ENCODE measurements around the gene FBN3.
"Not testable (repeated sequence)": the region's sequence is repeated elsewhere in the genome, so short reads cannot be mapped to it uniquely, and the experiment has no call there.

The FBN3 gene

GRCh38 chr19:8030960-8031359 lies 118.4 kb downstream of the FBN3 start:
- Histone ChIP-seq H3K27me3 (replicated peaks) (no peaks in the 10 kb centered on the region), H3K27ac (no peak overlapping the region), H3K4me3 (ENCODE audit: low read depth, low read length) (no peak overlapping the region), H3K36me3 (replicated peaks) (no peaks in the 10 kb centered on the region)
- no peak for TF ChIP-seq CTCF (IDR thresholded peaks at IDR 0.05; ENCODE audit: low read depth, low read length, missing control alignments)
- in situ Hi-C loops (cut with HindIII; ENCODE audit: low pct_ligation_motif_present, low sequenced_read_pairs): no loop called here
- DNase-seq: no peak

GRCh38 chr19:8028951-8029491 lies 120.4 kb downstream of the FBN3 start:
- Histone ChIP-seq H3K4me3 (ENCODE audit: low read depth, low read length) (no peak overlapping the region), H3K27me3 (replicated peaks) (no peaks in the 10 kb centered on the region), H3K36me3 (replicated peaks) (no peaks in the 10 kb centered on the region), H3K27ac (no peak overlapping the region)
- no peak for DNase-seq
- no peak for TF ChIP-seq CTCF (IDR thresholded peaks at IDR 0.05; ENCODE audit: low read depth, low read length, missing control alignments)
- in situ Hi-C loops (cut with HindIII; ENCODE audit: low pct_ligation_motif_present, low sequenced_read_pairs): no loop called here

- Histone ChIP-seq H3K27ac (no peak overlapping the region), H3K27me3 (replicated peaks) (no peaks in the 10 kb centered on the region), H3K4me3 (ENCODE audit: low read depth, low read length) (no peak overlapping the region), H3K36me3 (replicated peaks) (no peaks in the 10 kb centered on the region)
- in situ Hi-C loops (cut with HindIII; ENCODE audit: low pct_ligation_motif_present, low sequenced_read_pairs): no loop called here
- no peak for TF ChIP-seq CTCF (IDR thresholded peaks at IDR 0.05; ENCODE audit: low read depth, low read length, missing control alignments)
- no peak for DNase-seq
Observed at GRCh38 chr19:8025316-8025715, 124.1 kb downstream of the FBN3 start.

- H3K27me3 ChIP-seq (replicated peaks); H3K4me3 ChIP-seq (ENCODE audit: low read depth, low read length); in situ Hi-C loops (cut with HindIII; ENCODE audit: low pct_ligation_motif_present, low sequenced_read_pairs); DNase-seq; H3K27ac ChIP-seq; H3K36me3 ChIP-seq (replicated peaks): not testable (repeated sequence)
Observed at GRCh38 chr19:8024256-8024655, 125.1 kb downstream of the FBN3 start.

- no peaks in the 10 kb centered on the region for H3K36me3 ChIP-seq (replicated peaks)
- in situ Hi-C loops (cut with HindIII; ENCODE audit: low pct_ligation_motif_present, low sequenced_read_pairs): no loop called here
- no peak for TF ChIP-seq CTCF (IDR thresholded peaks at IDR 0.05; ENCODE audit: low read depth, low read length, missing control alignments)
- DNase-seq: no peak
- no peaks in the 10 kb centered on the region for H3K27me3 ChIP-seq (replicated peaks)
- no peak overlapping the region for H3K4me3 ChIP-seq (ENCODE audit: low read depth, low read length)
- H3K27ac ChIP-seq: no peak overlapping the region
Observed at GRCh38 chr19:8023371-8023770, 126.0 kb downstream of the FBN3 start.

GRCh38 chr19:8022275-8022674 lies 127.1 kb downstream of the FBN3 start:
- Histone ChIP-seq H3K4me3 (ENCODE audit: low read depth, low read length) (no peak overlapping the region), H3K36me3 (replicated peaks) (no peaks in the 10 kb centered on the region), H3K27me3 (replicated peaks) (no peaks in the 10 kb centered on the region), H3K27ac (no peak overlapping the region)
- TF ChIP-seq CTCF (IDR thresholded peaks at IDR 0.05; ENCODE audit: low read depth, low read length, missing control alignments): no peak
- in situ Hi-C loops (cut with HindIII; ENCODE audit: low pct_ligation_motif_present, low sequenced_read_pairs): no loop called here
- no peak for DNase-seq

Data from brain microvascular endothelial cell (primary cell).